HepG2 (cell line): ENCODE results near the gene PVRIG. TPM values are rescaled to one million over a fixed set of nuclear protein-coding genes. Genes with fewer than 3 reads are reported as not detected.
A peak's percentile ranks its signal among the peaks of the same experiment; 100 is the strongest.
"Not testable (repeated sequence)": the region's sequence is repeated elsewhere in the genome, so short reads cannot be mapped to it uniquely, and the experiment has no call there.

ENCODE experiments used
- ATAC-seq: fragments of 200-7000 bp; cut with Tn5 transposase; 3 replicates; pipeline ENCODE4 v1.9.1; 2020; ENCODE audit warnings: mild to moderate bottlenecking, moderate library complexity
- BruUV-seq: library from RNA; stranded (reverse); fragments of 400-500 nt; replicated peaks from 2 replicates; lab custom pipeline; 2021; lab: Mats Ljungman, UMichigan
- CTCF ChIA-PET: fragments of 300-600 bp; formaldehyde crosslinking; extraction: SDS; loops from one replicate; lab custom pipeline; 2021; ENCODE audit warnings: low total read pairs, inconsistent platforms, low intra/inter-chr PET ratio; lab: Yijun Ruan, JAX
- POLR2A ChIA-PET: fragments of 350-600 bp; sonication (Branson Sonifier 250); formaldehyde crosslinking; loops from one replicate; lab custom pipeline; 2020; ENCODE audit warnings: antibody characterized with exemption, inconsistent platforms; lab: Yijun Ruan, JAX
- DNase-seq: peaks from one replicate; pipeline ENCODE4 v3.0.0-alpha.2; 2015; ENCODE audit warnings: low spot score
- FAIRE-seq: peaks from 3 replicates; lab custom pipeline; 2011; peaks lifted over from hg19 to GRCh38; lab: Jason Lieb, UNC
- H2AFZ ChIP-seq: one replicate; pipeline ENCODE4 v1.6.1; 2011; ENCODE audit warnings: low read length, inconsistent platforms
- H3K27ac ChIP-seq: fragments of 300-600 bp; 3 replicates; pipeline ENCODE4 v1.8.0; 2011; ENCODE audit warnings: mixed run types, mild to moderate bottlenecking, mixed read lengths, low read length, inconsistent platforms; ENCODE audit not compliant: insufficient read depth; ENCODE audit errors: extremely low read length
- H3K27me3 ChIP-seq, 2 experiments: fragments of 200-600 bp in 1 of 2; 2 replicates in 1 of 2; 3 replicates in 1 of 2; pipeline versions ENCODE4 v1.6.0 to v1.8.0; 2011; ENCODE audit warnings: low read length in 2 of 2, mild to moderate bottlenecking in 2 of 2, moderate library complexity in 2 of 2, inconsistent platforms in 1 of 2; ENCODE audit not compliant: insufficient read depth in 2 of 2, control insufficient read depth in 1 of 2
- H3K36me3 ChIP-seq, 2 experiments: fragments of 200-600 bp in 1 of 2; replicated peaks in 1 of 2; 2 replicates in 1 of 2; 3 replicates in 1 of 2; pipeline versions ENCODE4 v1.5.1 to v1.8.0; 2011; ENCODE audit warnings: low read length in 2 of 2, inconsistent platforms in 1 of 2; ENCODE audit not compliant: insufficient read depth in 2 of 2, control insufficient read depth in 1 of 2
- H3K4me1 ChIP-seq: 2 replicates; pipeline ENCODE4 v1.5.1; 2012; ENCODE audit warnings: low read length, inconsistent platforms; ENCODE audit not compliant: insufficient read depth
- H3K4me2 ChIP-seq: 2 replicates; pipeline ENCODE4 v1.6.0; 2011; ENCODE audit warnings: low read depth, low read length, inconsistent platforms
- H3K4me3 ChIP-seq, 3 experiments: fragments of 200-600 bp in 1 of 3; sonication (generic), shearing (Covaris generic) in 1 of 3; replicated peaks in 1 of 3; 2 replicates each; pipeline ENCODE4 v1.5.1; 2011 to 2016; ENCODE audit warnings: low read length in 3 of 3, inconsistent platforms in 2 of 3, low read depth in 2 of 3, mild to moderate bottlenecking in 2 of 3, control low read depth in 1 of 3, mixed read lengths in 1 of 3; ENCODE audit not compliant: insufficient read depth in 1 of 3
- H3K79me2 ChIP-seq: one replicate; pipeline ENCODE4 v1.6.1; 2011; ENCODE audit warnings: low read length, inconsistent platforms; ENCODE audit not compliant: insufficient read depth
- H3K9ac ChIP-seq: 2 replicates; pipeline ENCODE4 v1.6.0; 2011; ENCODE audit warnings: mild to moderate bottlenecking, low read depth, low read length, inconsistent platforms; ENCODE audit not compliant: insufficient read depth
- H3K9me3 ChIP-seq: 2 replicates; pipeline ENCODE4 v1.5.1; 2012; ENCODE audit warnings: mild to moderate bottlenecking, low read length
- H4K20me1 ChIP-seq: 2 replicates; pipeline ENCODE4 v1.6.0; 2011; ENCODE audit warnings: inconsistent platforms, mild to moderate bottlenecking, low read length, moderate library complexity; ENCODE audit not compliant: insufficient read depth
- FOXA3 ChIP-seq: IDR thresholded peaks from 2 replicates; pipeline ENCODE4 v1.6.1; 2016; ENCODE audit warnings: missing genetic modification reagents, missing compliant biosample characterization
- KDM2A ChIP-seq: sonication (generic); formaldehyde crosslinking; IDR thresholded peaks from 2 replicates; pipeline ENCODE4 v1.4.0; 2020; ENCODE audit warnings: low read depth, missing genetic modification reagents, borderline replicate concordance
- TBL1XR1 ChIP-seq: fragments of 150-350 bp; IDR thresholded peaks from 2 replicates; pipeline ENCODE4 v1.6.1; 2014; ENCODE audit warnings: borderline replicate concordance, low read length; ENCODE audit not compliant: partially characterized antibody
- ZFP36 ChIP-seq: fragments of 150-350 bp; IDR thresholded peaks from 2 replicates; pipeline ENCODE4 v1.6.1; 2018; ENCODE audit warnings: borderline replicate concordance, low read length, low read depth; ENCODE audit not compliant: partially characterized antibody
- ZNF143 ChIP-seq: sonication (generic); formaldehyde crosslinking; IDR thresholded peaks from 2 replicates; pipeline ENCODE4 v1.4.0; 2020; ENCODE audit warnings: missing genetic modification reagents
- ZNF354B ChIP-seq: sonication (generic); formaldehyde crosslinking; IDR thresholded peaks from 2 replicates; pipeline ENCODE4 v1.8.0; 2022; ENCODE audit warnings: mild to moderate bottlenecking, missing genetic modification reagents
- ZNF451 ChIP-seq: sonication (generic); formaldehyde crosslinking; IDR thresholded peaks from 2 replicates; pipeline ENCODE4 v1.5.0; 2020; ENCODE audit warnings: mild to moderate bottlenecking, missing genetic modification reagents
- ZNF552 ChIP-seq: sonication (generic); formaldehyde crosslinking; IDR thresholded peaks from 2 replicates; pipeline ENCODE4 v1.9.0; 2022; ENCODE audit warnings: missing genetic modification reagents, mild to moderate bottlenecking, borderline replicate concordance
- WGBS: methylation state at CpG from one replicate; pipeline ENCODE4 v1.1.6; 2017; ENCODE audit warnings: low lambda C conversion rate; 5-methylcytosine and 5-hydroxymethylcytosine counted together
- in situ Hi-C: cut with HindIII; loops from 2 replicates; pipeline ENCODE4 v1.10.0; 2017; ENCODE audit warnings: low pct_unique_long_range_greater_than_20kb; ENCODE audit not compliant: extremely low pct_ligation_motif_present
- intact Hi-C: fragments of 100-400 bp; cut with micrococcal nuclease; formaldehyde crosslinking; loops from one replicate; pipeline ENCODE4 v1.10.0; 2022; ENCODE audit not compliant: unreplicated experiment
- polyA plus RNA-seq, 8 experiments: library from polyadenylated mRNA; depleted of rRNA in 3 of 8; stranded (reverse) in 7 of 8; unstranded in 1 of 8; fragments of >200 nt; fragmentation: Illumina TruSeq in 4 of 8; extraction: Trizol in 4 of 8; gene quantifications; 2 replicates each; pipeline versions ENCODE4 v1.2.1 to v1.2.3, GENCODE V29; 2011 to 2016; ENCODE audit warnings: low read depth in 4 of 8, missing spikeins in 1 of 8, mixed read lengths in 1 of 8; ENCODE audit not compliant: insufficient read depth in 1 of 8
- total RNA-seq, 5 experiments: library from RNA; depleted of rRNA; stranded (reverse); fragments of >200 nt; fragmentation: Illumina TruSeq; extraction: Trizol; gene quantifications; 2 replicates each; pipeline ENCODE4 v1.2.3, GENCODE V29; 2016; ENCODE audit warnings: low read depth in 1 of 5
- TF ChIP-seq, protein P1 (sequence below): sonication (generic); formaldehyde crosslinking; IDR thresholded peaks from 2 replicates; pipeline ENCODE4 v1.5.0; 2020; ENCODE audit warnings: mild to moderate bottlenecking, missing genetic modification reagents

Gene PVRIG
- total and polyA plus RNA-seq, 2 of the 13 experiments (the other 11 are each of a cell fraction or from before 2014, with no cell fraction given) = not detected

- TF ChIP-seq TBL1XR1 (no peak), ZNF143 (no peak)
Measured at GRCh38 chr7:100212631-100213286, 7.0 kb upstream of the PVRIG start (continued).

GRCh38 chr7:100213672-100214071 is 6.1 kb upstream of the PVRIG start:
- POLR2A ChIA-PET = no interaction called here
- no peak overlapping the region for H3K27ac ChIP-seq
- H3K9ac ChIP-seq = no peak overlapping the region

DNA sequence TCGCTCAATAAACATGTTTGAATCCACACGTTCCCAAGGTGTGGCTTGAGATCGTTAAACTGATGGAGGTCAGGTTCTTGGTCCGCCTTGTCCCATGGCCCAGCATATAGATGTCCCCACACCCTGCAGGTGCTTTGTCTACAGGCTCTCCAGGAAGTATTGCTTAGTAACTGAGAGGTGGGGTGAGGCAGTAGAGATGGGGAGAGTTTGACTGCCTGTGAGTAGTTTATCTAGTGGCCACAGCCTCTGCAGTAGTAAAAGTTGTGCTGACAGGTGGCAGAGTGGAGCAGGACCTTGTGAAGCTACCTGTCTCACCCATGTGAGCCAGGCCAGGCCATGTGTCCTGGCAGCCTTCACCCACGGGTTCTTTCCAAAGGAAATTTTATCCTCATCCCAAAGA is 5.4 kb upstream of the PVRIG start:
- H3K27me3 ChIP-seq, POLR2A ChIA-PET, FAIRE-seq, H3K9me3 ChIP-seq, DNase-seq, H2AFZ ChIP-seq, H3K4me3 ChIP-seq, BruUV-seq, H3K79me2 ChIP-seq, intact Hi-C loops, H3K36me3 ChIP-seq, H3K4me2 ChIP-seq, H4K20me1 ChIP-seq, H3K9ac ChIP-seq, CTCF ChIA-PET, H3K27ac ChIP-seq: not testable (repeated sequence)
- peak; percentile 17 for ATAC-seq
- H3K4me1 ChIP-seq = peaks cover 34% of the 10 kb centered on the region
- WGBS = 67% methylated on average over 5 of the region's 5 CpGs
- in situ Hi-C loops = loop anchor here (5.0 kb wide), 1 partner anchor 82 kb away; no protein-coding TSS in a partner anchor

More at GRCh38 chr7:100213672-100214071, 6.1 kb upstream of the PVRIG start:
- Histone ChIP-seq H4K20me1 (no peaks in the 10 kb centered on the region), H3K9me3 (no peaks in the 10 kb centered on the region), H3K4me3 (no peak overlapping the region), H3K27me3 (no peaks in the 10 kb centered on the region), H3K4me1 (peaks cover 34% of the 10 kb centered on the region), H2AFZ (no peak overlapping the region), H3K36me3 (no peaks in the 10 kb centered on the region), H3K79me2 (no peaks in the 10 kb centered on the region), H3K4me2 (no peak overlapping the region)
- CTCF ChIA-PET = no interaction called here
- TF ChIP-seq KDM2A (CRISPR knock-in tag) = peak; percentile 36; the same call in 1 of the 2 replicates
- TF ChIP-seq, protein P1, sequence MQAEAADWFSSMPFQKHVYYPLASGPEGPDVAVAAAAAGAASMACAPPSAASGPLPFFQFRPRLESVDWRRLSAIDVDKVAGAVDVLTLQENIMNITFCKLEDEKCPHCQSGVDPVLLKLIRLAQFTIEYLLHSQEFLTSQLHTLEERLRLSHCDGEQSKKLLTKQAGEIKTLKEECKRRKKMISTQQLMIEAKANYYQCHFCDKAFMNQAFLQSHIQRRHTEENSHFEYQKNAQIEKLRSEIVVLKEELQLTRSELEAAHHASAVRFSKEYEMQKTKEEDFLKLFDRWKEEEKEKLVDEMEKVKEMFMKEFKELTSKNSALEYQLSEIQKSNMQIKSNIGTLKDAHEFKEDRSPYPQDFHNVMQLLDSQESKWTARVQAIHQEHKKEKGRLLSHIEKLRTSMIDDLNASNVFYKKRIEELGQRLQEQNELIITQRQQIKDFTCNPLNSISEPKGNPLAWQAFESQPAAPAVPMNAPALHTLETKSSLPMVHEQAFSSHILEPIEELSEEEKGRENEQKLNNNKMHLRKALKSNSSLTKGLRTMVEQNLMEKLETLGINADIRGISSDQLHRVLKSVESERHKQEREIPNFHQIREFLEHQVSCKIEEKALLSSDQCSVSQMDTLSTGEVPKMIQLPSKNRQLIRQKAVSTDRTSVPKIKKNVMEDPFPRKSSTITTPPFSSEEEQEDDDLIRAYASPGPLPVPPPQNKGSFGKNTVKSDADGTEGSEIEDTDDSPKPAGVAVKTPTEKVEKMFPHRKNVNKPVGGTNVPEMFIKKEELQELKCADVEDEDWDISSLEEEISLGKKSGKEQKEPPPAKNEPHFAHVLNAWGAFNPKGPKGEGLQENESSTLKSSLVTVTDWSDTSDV = no peak
- no peak for TF ChIP-seq ZFP36
- no peak for TF ChIP-seq ZNF552
- TF ChIP-seq ZNF451 = no peak
- TF ChIP-seq ZNF354B (CRISPR knock-in tag) = no peak
- no peak for TF ChIP-seq FOXA3 (CRISPR knock-in tag)
- DNase-seq (no peak), FAIRE-seq (no peak), ATAC-seq (no peak)
- intact Hi-C loops = no loop called here
- no TSS peak for BruUV-seq
- WGBS = 45% methylated on average over 6 of the region's 6 CpGs
- in situ Hi-C loops = loop anchor here (5.0 kb wide), 1 partner anchor 81 kb away; no protein-coding TSS in a partner anchor
